D721Med (cell line): Measurements from ENCODE around the gene NFIC.

Source experiments
- DNase-seq: peaks from one replicate; pipeline ENCODE4 v3.0.0; 2011; ENCODE audit warnings: low spot score; ENCODE audit not compliant: insufficient read length
- FAIRE-seq: peaks from 2 replicates; lab custom pipeline; 2011; peaks lifted over from hg19 to GRCh38; lab: Jason Lieb, UNC
- TF ChIP-seq, protein P1 (sequence below): IDR thresholded peaks from 2 replicates; pipeline ENCODE4 v1.5.1; 2012; ENCODE audit warnings: mild to moderate bottlenecking, control low read depth; ENCODE audit not compliant: insufficient read depth; ENCODE audit errors: missing control alignments

The NFIC gene

DNA sequence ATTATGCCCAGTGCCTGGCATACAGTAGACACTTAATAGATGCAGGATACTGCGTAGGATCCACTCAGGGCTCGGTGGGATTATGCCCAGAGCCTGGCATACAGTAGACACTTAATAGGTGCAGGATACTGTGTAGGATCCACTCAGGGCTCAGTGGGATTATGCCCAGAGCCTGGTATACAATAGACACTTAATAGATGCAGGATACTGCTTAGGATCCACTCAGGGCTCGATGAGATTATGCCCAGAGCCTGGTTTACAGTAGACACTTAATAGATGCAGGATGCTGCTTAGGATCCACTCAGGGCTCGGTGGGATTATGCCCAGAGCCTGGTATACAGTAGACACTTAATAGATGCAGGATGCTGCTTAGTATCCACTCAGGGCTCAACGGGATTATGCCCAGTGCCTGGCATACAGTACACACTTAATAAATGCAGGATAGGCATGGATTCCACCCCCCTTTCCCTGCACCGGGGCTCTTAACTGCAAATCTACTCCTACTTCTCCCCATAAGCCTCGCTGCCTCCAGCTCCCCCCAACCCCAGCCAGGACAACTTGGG is 89.1 kb downstream of the NFIC start:
- FAIRE-seq (no peak), DNase-seq (no peak)
- TF ChIP-seq, protein P1, sequence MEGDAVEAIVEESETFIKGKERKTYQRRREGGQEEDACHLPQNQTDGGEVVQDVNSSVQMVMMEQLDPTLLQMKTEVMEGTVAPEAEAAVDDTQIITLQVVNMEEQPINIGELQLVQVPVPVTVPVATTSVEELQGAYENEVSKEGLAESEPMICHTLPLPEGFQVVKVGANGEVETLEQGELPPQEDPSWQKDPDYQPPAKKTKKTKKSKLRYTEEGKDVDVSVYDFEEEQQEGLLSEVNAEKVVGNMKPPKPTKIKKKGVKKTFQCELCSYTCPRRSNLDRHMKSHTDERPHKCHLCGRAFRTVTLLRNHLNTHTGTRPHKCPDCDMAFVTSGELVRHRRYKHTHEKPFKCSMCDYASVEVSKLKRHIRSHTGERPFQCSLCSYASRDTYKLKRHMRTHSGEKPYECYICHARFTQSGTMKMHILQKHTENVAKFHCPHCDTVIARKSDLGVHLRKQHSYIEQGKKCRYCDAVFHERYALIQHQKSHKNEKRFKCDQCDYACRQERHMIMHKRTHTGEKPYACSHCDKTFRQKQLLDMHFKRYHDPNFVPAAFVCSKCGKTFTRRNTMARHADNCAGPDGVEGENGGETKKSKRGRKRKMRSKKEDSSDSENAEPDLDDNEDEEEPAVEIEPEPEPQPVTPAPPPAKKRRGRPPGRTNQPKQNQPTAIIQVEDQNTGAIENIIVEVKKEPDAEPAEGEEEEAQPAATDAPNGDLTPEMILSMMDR, result no peak

DNA sequence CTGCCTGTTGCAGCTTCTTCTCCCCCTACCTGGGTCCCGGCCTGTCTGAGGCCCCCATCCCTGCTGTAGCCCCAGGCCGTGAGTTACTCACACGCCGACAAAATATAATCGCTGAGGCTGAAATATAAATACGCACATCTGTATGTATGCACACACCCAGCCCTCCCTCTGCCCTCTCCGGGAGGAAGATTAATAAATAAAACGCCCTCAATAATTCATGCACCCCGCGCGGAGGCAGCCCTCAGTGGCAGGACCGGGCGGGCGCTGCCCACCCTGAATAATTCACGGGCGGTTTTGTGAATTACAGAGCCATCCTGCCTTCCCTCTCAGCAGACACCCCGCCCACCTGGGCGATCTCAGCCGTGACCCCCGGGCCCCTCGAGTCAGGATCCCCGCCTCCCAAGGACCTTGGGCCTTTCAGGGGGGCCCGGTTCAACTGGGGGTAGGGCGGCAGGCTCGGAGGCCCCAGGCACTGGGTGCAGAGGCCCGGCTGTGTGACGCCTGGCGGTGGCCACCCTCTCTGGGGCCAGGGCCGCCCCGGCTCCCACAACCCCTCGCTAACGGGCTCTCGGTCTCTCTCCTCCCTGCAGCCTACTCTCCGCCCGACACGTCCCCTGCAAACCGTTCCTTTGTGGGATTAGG is 89.7 kb downstream of the NFIC start:
- DNase-seq (no peak), FAIRE-seq (no peak)
- TF ChIP-seq, protein P1, result no peak

DNA sequence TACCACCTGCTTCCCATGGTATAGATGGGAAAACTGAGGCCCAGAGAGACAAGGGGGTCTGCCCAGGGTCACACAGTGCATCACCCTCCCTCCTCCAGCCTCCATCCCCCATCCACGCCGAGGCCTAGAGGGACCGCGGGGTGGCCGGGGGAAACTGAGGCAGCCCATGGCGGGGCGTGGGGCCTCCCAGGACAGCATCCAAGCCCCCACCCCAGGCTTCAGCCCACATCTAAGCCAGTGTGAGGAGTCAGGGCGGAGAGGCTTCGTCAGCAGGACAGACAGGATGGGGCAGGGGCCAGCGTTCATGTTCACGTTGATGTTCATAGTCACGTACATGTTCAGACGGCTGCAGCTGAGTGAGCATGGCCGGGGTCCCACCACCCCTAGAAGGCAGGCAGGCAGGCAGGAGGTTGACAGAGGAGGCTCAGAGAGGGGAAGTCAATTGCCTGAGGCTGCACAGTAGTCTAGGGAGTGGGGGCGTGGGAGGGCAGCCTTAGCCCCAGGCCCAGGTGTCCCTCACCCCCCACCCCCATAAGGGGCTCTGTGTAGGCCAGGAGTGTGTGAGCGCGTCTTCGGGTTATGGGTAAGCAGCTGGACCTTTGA is 90.6 kb downstream of the NFIC start:
- DNase-seq (no peak), FAIRE-seq (no peak)

DNA sequence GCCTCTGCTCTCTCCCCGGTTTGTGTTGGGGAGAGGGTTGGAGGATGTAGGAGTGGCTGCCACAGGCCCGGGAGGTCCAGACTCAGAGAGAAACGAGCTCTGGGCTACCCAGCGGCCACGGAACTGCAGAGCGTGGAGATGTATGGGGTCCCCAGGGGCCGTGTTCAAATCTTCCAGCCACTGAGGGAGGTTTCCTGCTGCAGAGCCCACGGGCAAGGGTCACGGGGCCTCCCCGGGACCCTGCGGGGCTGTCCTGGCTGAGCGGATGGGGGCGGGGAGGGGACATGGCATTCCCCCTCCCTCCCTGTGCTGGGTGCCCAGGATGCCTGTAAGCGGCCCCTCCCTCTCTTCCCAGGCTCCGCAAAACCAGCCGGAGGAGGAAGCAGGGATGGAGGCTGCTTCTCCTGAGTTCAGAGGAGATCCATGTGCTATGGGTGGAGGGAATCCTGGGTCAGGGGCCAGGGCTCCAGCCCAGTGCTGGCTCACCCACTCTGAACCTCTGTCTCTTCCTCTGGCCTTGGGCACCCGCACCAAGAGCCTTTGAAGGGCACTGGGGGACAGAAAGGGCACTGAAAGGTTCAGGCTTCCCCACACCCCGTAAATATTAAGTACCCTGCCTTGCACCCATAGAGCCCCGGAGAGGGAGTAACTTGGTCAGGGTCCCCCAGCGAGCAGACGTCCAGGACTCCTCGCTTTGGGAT is 91.3 kb downstream of the NFIC start:
- TF ChIP-seq, protein P1, result no peak
- FAIRE-seq (no peak), DNase-seq (no peak)

More for the DNA sequence above, 90.6 kb downstream of the NFIC start:
- TF ChIP-seq, protein P1, result no peak

DNA sequence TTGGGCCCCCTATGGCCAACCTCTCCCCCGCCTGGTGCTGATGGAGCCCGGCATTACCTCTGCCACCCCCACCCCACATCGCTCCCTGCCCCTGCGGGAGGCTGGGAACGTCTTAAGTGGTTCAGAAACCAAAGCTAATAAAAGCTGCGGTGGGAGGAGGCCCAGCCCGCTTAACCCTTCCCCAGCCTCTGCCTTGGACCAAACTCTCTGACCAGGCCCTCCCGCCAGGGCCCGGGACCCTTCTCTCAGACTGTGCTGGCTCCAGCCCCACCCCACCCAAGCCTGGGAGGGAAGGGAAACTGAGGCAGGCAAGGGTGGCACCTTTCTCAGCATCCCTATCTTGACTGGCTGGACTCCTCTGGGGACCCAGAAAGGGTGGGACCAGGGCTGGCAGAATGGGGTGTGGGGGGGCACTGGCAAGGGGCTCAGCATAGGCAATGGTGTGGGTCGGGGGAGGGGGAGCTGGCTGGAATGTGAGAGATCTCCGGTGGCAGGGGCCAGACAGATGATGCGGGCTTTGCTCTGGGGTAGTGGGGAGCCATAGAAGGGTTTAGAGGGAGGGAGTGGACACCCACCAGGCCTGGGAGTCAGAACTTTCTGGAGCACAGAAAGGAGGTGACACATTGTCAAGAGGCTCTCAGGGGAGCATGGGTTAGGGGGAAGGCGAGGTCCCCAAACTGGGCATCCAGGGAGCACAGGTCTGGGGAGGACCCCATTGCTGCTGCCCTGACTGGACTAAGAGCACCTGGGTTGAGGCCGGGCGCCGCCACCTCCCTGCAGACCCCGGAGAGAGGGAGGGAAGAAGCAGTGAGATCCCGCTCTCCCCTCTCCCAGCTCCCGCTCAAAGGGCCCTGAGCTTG is 92.1 kb downstream of the NFIC start:
- DNase-seq, result no peak
- TF ChIP-seq, protein P1, result no peak
- FAIRE-seq, result no peak

DNA sequence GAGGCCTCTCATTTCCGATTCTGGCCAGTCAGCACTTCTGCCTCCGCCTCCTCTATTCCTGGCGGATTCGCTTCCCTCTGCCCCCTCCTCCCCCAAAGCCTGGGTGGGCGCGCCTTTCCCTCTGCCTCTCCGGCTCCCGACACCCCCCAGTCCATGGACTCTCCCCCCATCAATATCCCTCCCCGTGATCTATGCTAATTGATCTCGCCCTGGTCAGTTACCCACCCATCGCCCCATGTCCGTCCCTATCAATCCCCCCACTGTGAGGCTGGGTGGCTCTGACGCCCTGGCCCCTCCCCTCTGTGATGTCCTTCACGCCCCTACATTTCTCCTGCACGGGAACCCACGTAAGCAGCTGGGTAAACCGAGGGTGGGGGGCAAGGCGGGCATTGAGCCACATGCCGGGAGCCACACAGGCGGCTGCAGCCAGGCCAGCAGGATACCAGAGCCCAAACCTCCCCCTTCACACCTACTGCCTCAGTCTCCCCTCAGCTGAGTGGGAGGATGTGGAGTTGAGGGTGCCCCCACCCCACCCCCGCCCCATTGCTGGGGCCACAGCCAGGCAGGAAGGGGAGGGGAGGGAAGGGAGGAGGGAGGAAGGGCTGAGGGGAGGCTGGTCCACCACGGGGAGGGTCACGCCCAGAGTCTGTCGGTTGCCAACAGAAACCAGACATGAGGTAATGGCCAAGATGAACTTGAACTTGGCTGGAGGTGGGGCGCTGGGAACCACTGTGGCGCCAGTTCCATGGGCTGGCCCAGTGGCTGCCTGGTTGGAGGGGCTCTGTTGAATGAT is 92.9 kb downstream of the NFIC start:
- TF ChIP-seq, protein P1, result no peak
- DNase-seq (no peak), FAIRE-seq (no peak)
